Smooth muscle cell (in vitro differentiated cells): ENCODE measurements around the gene GCGR. TPM values are rescaled to one million over a fixed set of nuclear protein-coding genes. Genes with fewer than 3 reads are reported as not detected.

Source experiments
- DNase-seq: peaks from one replicate; lab custom pipeline; 2025; ENCODE audit not compliant: unreplicated experiment; lab: John Stamatoyannopoulos, UW
- H2AFZ ChIP-seq: fragments of 200-600 bp; sonication (generic); 2 replicates; pipeline ENCODE4 v1.6.0; 2016; ENCODE audit warnings: antibody characterized with exemption, low read depth, mild to moderate bottlenecking
- H3F3A ChIP-seq: fragments of 200-600 bp; sonication (generic); 2 replicates; pipeline ENCODE4 v1.6.0; 2017; ENCODE audit warnings: antibody characterized with exemption, low read depth
- H3K27ac ChIP-seq: fragments of 200-600 bp; sonication (generic); 2 replicates; pipeline ENCODE4 v1.5.1; 2016; ENCODE audit warnings: low read depth, mild to moderate bottlenecking
- H3K27me3 ChIP-seq: fragments of 200-600 bp; sonication (generic); 2 replicates; pipeline ENCODE4 v1.6.1; 2016; ENCODE audit warnings: low read depth, mild to moderate bottlenecking
- H3K36me3 ChIP-seq: fragments of 200-600 bp; sonication (generic); 2 replicates; pipeline ENCODE4 v1.5.1; 2016; ENCODE audit warnings: low read depth
- H3K4me1 ChIP-seq: fragments of 200-600 bp; sonication (generic); 2 replicates; pipeline ENCODE4 v1.5.1; 2016; ENCODE audit warnings: low read depth
- H3K4me2 ChIP-seq: fragments of 200-600 bp; sonication (generic); 2 replicates; pipeline ENCODE4 v1.6.0; 2016; ENCODE audit warnings: mild to moderate bottlenecking
- H3K4me3 ChIP-seq: fragments of 200-600 bp; sonication (generic); 2 replicates; pipeline ENCODE4 v1.5.1; 2016; ENCODE audit warnings: mild to moderate bottlenecking
- H3K79me2 ChIP-seq: fragments of 200-600 bp; sonication (generic); 2 replicates; pipeline ENCODE4 v1.6.0; 2016; ENCODE audit warnings: low read depth, mild to moderate bottlenecking
- H3K9ac ChIP-seq: fragments of 200-600 bp; sonication (generic); 2 replicates; pipeline ENCODE4 v1.6.0; 2016; ENCODE audit warnings: low read depth
- H3K9me3 ChIP-seq: fragments of 200-600 bp; sonication (generic); replicated peaks from 2 replicates; pipeline ENCODE4 v1.5.1; 2016; ENCODE audit warnings: low read depth
- H4K20me1 ChIP-seq: fragments of 200-600 bp; sonication (generic); 2 replicates; pipeline ENCODE4 v1.6.0; 2016; ENCODE audit warnings: low read depth
- WGBS: methylation state at CpG from one replicate; pipeline ENCODE4 v1.1.7; 2016; ENCODE audit warnings: low lambda C conversion rate; 5-methylcytosine and 5-hydroxymethylcytosine counted together
- polyA plus RNA-seq: library from polyadenylated mRNA; unstranded; fragments of >200 nt; fragmentation: Nextera tagmentation; extraction: Ambion mirVana; gene quantifications from 2 replicates; pipeline ENCODE4 v1.2.1, GENCODE V29; 2016
- total RNA-seq: library from RNA; depleted of rRNA; stranded (reverse); fragments of >200 nt; gene quantifications from 2 replicates; pipeline ENCODE4 v1.2.3, GENCODE V29; 2014
- TF ChIP-seq, protein P1 (sequence below): fragments of 200-600 bp; sonication (generic); IDR thresholded peaks from 2 replicates; pipeline ENCODE4 v1.5.1; 2017; ENCODE audit warnings: borderline replicate concordance, mild to moderate bottlenecking, antibody characterized with exemption; ENCODE audit not compliant: insufficient read depth, poor library complexity, severe bottlenecking

Gene GCGR
- total and polyA plus RNA-seq, 2 experiments from 2014 or later = not detected

DNA sequence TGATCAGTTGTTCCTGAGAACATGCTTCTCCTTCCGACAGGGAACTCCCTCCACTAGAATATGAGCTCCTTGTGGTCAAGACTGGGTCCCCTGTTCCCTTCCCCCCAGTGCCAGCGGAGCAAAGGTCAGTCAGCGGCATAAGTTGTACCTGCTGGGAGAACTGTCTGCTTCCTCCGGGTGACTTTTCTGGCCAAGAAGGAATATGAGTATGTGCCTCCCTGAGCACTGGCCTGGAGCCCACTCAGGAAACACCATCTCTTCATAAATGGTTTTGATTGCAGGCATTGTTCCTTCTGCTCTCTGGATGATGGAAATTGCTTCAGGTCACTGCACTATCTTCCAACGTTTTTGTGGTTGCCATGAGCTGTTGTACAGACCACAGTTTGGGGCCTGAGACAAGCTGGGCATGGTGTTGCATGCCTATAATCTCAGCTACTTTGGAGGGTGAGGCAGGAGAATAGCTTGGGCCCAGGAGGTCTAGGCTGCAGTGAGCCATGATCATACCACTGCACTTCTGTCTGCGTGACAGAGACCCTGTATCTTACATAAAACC, 59.2 kb downstream of the GCGR start:
- Histone ChIP-seq H3K4me2 (peak overlapping the region; percentile 98), H3K27ac (peak overlapping the region; percentile 98), H2AFZ (no peak overlapping the region), H3K9me3 (no peaks in the 10 kb centered on the region), H3K9ac (no peak overlapping the region), H3K4me1 (peaks cover 35% of the 10 kb centered on the region), H4K20me1 (peaks cover 74% of the 10 kb centered on the region), H3K4me3 (no peak overlapping the region), H3K36me3 (no peaks in the 10 kb centered on the region), H3K79me2 (peaks cover 63% of the 10 kb centered on the region), H3F3A (peaks cover 34% of the 10 kb centered on the region), H3K27me3 (no peaks in the 10 kb centered on the region)
- DNase-seq = no peak
- WGBS = 93% methylated on average over 6 of the region's 6 CpGs
- TF ChIP-seq, protein P1, sequence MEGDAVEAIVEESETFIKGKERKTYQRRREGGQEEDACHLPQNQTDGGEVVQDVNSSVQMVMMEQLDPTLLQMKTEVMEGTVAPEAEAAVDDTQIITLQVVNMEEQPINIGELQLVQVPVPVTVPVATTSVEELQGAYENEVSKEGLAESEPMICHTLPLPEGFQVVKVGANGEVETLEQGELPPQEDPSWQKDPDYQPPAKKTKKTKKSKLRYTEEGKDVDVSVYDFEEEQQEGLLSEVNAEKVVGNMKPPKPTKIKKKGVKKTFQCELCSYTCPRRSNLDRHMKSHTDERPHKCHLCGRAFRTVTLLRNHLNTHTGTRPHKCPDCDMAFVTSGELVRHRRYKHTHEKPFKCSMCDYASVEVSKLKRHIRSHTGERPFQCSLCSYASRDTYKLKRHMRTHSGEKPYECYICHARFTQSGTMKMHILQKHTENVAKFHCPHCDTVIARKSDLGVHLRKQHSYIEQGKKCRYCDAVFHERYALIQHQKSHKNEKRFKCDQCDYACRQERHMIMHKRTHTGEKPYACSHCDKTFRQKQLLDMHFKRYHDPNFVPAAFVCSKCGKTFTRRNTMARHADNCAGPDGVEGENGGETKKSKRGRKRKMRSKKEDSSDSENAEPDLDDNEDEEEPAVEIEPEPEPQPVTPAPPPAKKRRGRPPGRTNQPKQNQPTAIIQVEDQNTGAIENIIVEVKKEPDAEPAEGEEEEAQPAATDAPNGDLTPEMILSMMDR = no peak

Other genes starting within 250 kb of the GCGR start
- 46.3 and 58.1 TPM in 2 replicates for gene NPLOC4, start 167.0 kb upstream of the GCGR start, total RNA-seq
- 52.0 and 60.9 TPM in 2 replicates for gene NPLOC4, start 167.0 kb upstream of the GCGR start, polyA plus RNA-seq
- gene TSPAN10, start 167.0 kb upstream of the GCGR start, total RNA-seq = 0.67 and 2.6 TPM in 2 replicates
- 1.2 and 3.4 TPM in 2 replicates for gene TSPAN10, start 167.0 kb upstream of the GCGR start, polyA plus RNA-seq
- 1.3 and 14.5 TPM in 2 replicates for gene PDE6G, start 147.6 kb upstream of the GCGR start, total RNA-seq
- 3.2 and 5.3 TPM in 2 replicates for gene PDE6G, start 147.6 kb upstream of the GCGR start, polyA plus RNA-seq
- 13.0 and 26.6 TPM in 2 replicates for gene OXLD1, start 137.5 kb upstream of the GCGR start, total RNA-seq
- gene OXLD1, start 137.5 kb upstream of the GCGR start, polyA plus RNA-seq = 32.1 and 32.3 TPM in 2 replicates
- gene CCDC137, start 137.4 kb upstream of the GCGR start, total RNA-seq = 5.0 and 8.1 TPM in 2 replicates
- gene CCDC137, start 137.4 kb upstream of the GCGR start, polyA plus RNA-seq = 24.6 and 30.2 TPM in 2 replicates
- gene ARL16, start 120.4 kb upstream of the GCGR start, total RNA-seq = 22.3 and 24.0 TPM in 2 replicates
- gene ARL16, start 120.4 kb upstream of the GCGR start, polyA plus RNA-seq = 62.1 and 77.3 TPM in 2 replicates
- gene HGS, start 120.1 kb upstream of the GCGR start, total RNA-seq = 64.9 and 68.0 TPM in 2 replicates
- 164 and 194 TPM in 2 replicates for gene HGS, start 120.1 kb upstream of the GCGR start, polyA plus RNA-seq
- 16.5 and 22.2 TPM in 2 replicates for gene MRPL12, start 100.8 kb upstream of the GCGR start, total RNA-seq
- 83.6 and 92.4 TPM in 2 replicates for gene MRPL12, start 100.8 kb upstream of the GCGR start, polyA plus RNA-seq
- 8.4 and 11.3 TPM in 2 replicates for gene SLC25A10, start 91.9 kb upstream of the GCGR start, total RNA-seq
- gene SLC25A10, start 91.9 kb upstream of the GCGR start, polyA plus RNA-seq = 13.0 and 21.0 TPM in 2 replicates
- 85.1 and 85.8 TPM in 2 replicates for gene MCRIP1, start 29.1 kb downstream of the GCGR start, total RNA-seq
- gene MCRIP1, start 29.1 kb downstream of the GCGR start, polyA plus RNA-seq = 194 and 208 TPM in 2 replicates
- 0.58 and 3.1 TPM in 2 replicates for gene PPP1R27, start 30.9 kb downstream of the GCGR start, total RNA-seq
- gene PPP1R27, start 30.9 kb downstream of the GCGR start, polyA plus RNA-seq = 0.79 and 1.6 TPM in 2 replicates
- gene P4HB, start 56.4 kb downstream of the GCGR start, total RNA-seq = 1,406 and 1,593 TPM in 2 replicates
- 1,326 and 1,526 TPM in 2 replicates for gene P4HB, start 56.4 kb downstream of the GCGR start, polyA plus RNA-seq
- gene ARHGDIA, start 67.2 kb downstream of the GCGR start, total RNA-seq = 67.6 and 256 TPM in 2 replicates
- gene ARHGDIA, start 67.2 kb downstream of the GCGR start, polyA plus RNA-seq = 353 and 360 TPM in 2 replicates
- 58.9 and 75.9 TPM in 2 replicates for gene ALYREF, start 87.4 kb downstream of the GCGR start, total RNA-seq
- 123 and 136 TPM in 2 replicates for gene ALYREF, start 87.4 kb downstream of the GCGR start, polyA plus RNA-seq
- 147 and 222 TPM in 2 replicates for gene ANAPC11, start 87.6 kb downstream of the GCGR start, total RNA-seq
- 428 and 444 TPM in 2 replicates for gene ANAPC11, start 87.6 kb downstream of the GCGR start, polyA plus RNA-seq
- gene NPB, start 98.1 kb downstream of the GCGR start, total RNA-seq = 7.9 TPM in 1 of 2 replicates, not detected in the other
- gene NPB, start 98.1 kb downstream of the GCGR start, polyA plus RNA-seq = 13.6 and 14.4 TPM in 2 replicates
- 10.3 and 11.4 TPM in 2 replicates for gene PCYT2, start 107.2 kb downstream of the GCGR start, total RNA-seq
- 27.9 and 50.6 TPM in 2 replicates for gene PCYT2, start 107.2 kb downstream of the GCGR start, polyA plus RNA-seq
- 9.5 and 19.9 TPM in 2 replicates for gene SIRT7, start 114.0 kb downstream of the GCGR start, total RNA-seq
- gene SIRT7, start 114.0 kb downstream of the GCGR start, polyA plus RNA-seq = 10.1 and 27.9 TPM in 2 replicates
- 13.7 and 15.3 TPM in 2 replicates for gene MAFG, start 123.6 kb downstream of the GCGR start, total RNA-seq
- gene MAFG, start 123.6 kb downstream of the GCGR start, polyA plus RNA-seq = 30.3 and 39.0 TPM in 2 replicates
- gene PYCR1, start 133.2 kb downstream of the GCGR start, total RNA-seq = 144 and 157 TPM in 2 replicates
- gene PYCR1, start 133.2 kb downstream of the GCGR start, polyA plus RNA-seq = 213 and 339 TPM in 2 replicates
- gene MYADML2, start 143.1 kb downstream of the GCGR start, total RNA-seq = not detected in 2 replicates
- gene MYADML2, start 143.1 kb downstream of the GCGR start, polyA plus RNA-seq = 0.82 TPM in 1 of 2 replicates, not detected in the other
- 0.90 and 1.3 TPM in 2 replicates for gene NOTUM, start 157.0 kb downstream of the GCGR start, total RNA-seq
- gene NOTUM, start 157.0 kb downstream of the GCGR start, polyA plus RNA-seq = 0.24 and 2.9 TPM in 2 replicates
- gene ASPSCR1, start 173.5 kb downstream of the GCGR start, total RNA-seq = 12.3 and 28.4 TPM in 2 replicates
- gene ASPSCR1, start 173.5 kb downstream of the GCGR start, polyA plus RNA-seq = 36.5 and 44.0 TPM in 2 replicates
- 44.6 and 50.4 TPM in 2 replicates for gene CENPX, start 218.7 kb downstream of the GCGR start, total RNA-seq
- 57.5 and 72.8 TPM in 2 replicates for gene CENPX, start 218.7 kb downstream of the GCGR start, polyA plus RNA-seq
- gene LRRC45, start 219.2 kb downstream of the GCGR start, total RNA-seq = 7.0 and 9.6 TPM in 2 replicates
- 7.4 and 13.5 TPM in 2 replicates for gene LRRC45, start 219.2 kb downstream of the GCGR start, polyA plus RNA-seq
- 29.2 and 33.0 TPM in 2 replicates for gene RAC3, start 227.5 kb downstream of the GCGR start, total RNA-seq
- gene RAC3, start 227.5 kb downstream of the GCGR start, polyA plus RNA-seq = 12.1 and 15.3 TPM in 2 replicates
- gene DCXR, start 233.5 kb downstream of the GCGR start, total RNA-seq = 34.9 and 46.4 TPM in 2 replicates
- 84.4 and 89.4 TPM in 2 replicates for gene DCXR, start 233.5 kb downstream of the GCGR start, polyA plus RNA-seq
- 20.3 and 27.1 TPM in 2 replicates for gene RFNG, start 247.7 kb downstream of the GCGR start, total RNA-seq
- gene RFNG, start 247.7 kb downstream of the GCGR start, polyA plus RNA-seq = 54.9 and 58.8 TPM in 2 replicates
- 72.0 and 93.7 TPM in 2 replicates for gene GPS1, start 247.7 kb downstream of the GCGR start, total RNA-seq
- 134 and 143 TPM in 2 replicates for gene GPS1, start 247.7 kb downstream of the GCGR start, polyA plus RNA-seq